C4-2B (cell line): ENCODE measurements around the gene LRCH1.

Experiments
- H3K27ac ChIP-seq: fragments of 450-650 bp; 2 replicates; pipeline ENCODE4 v1.5.1; 2017
- CTCF ChIP-seq: fragments of 450-650 bp; conservative IDR thresholded peaks from 2 replicates; pipeline ENCODE4 v1.5.1; 2017; ENCODE audit warnings: mild to moderate bottlenecking
- ZFX ChIP-seq: fragments of 450-650 bp; IDR thresholded peaks from 2 replicates; pipeline ENCODE4 v1.6.1; 2017

Gene LRCH1

DNA sequence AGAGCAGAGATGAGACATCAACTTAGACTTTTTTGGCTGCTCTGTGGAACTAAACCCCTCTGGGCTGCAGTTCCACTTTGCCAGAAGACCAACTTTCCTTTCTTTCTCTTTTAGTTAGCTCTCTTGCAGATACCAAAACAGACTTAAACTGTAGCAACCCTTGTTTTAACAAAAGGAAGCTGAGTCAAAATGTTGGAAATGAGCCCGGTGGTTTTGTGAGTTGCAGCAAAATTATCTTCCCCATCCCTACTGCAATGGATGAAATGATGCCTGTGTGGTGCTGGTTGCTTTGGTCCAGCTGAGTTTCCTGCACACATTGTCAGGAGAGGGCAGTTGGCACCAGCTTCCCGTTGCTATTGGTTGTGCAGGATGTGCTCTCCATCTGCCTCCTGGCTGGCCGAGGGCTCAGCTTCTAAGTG lies 115.3 kb downstream of the LRCH1 start:
- no peak overlapping the region for H3K27ac ChIP-seq
- TF ChIP-seq CTCF, result no peak
- TF ChIP-seq ZFX, result no peak

- TF ChIP-seq ZFX (no peak), CTCF (no peak)
- no peak overlapping the region for H3K27ac ChIP-seq
Measured at GRCh38 chr13:46668931-46669525, 116.1 kb downstream of the LRCH1 start.

DNA sequence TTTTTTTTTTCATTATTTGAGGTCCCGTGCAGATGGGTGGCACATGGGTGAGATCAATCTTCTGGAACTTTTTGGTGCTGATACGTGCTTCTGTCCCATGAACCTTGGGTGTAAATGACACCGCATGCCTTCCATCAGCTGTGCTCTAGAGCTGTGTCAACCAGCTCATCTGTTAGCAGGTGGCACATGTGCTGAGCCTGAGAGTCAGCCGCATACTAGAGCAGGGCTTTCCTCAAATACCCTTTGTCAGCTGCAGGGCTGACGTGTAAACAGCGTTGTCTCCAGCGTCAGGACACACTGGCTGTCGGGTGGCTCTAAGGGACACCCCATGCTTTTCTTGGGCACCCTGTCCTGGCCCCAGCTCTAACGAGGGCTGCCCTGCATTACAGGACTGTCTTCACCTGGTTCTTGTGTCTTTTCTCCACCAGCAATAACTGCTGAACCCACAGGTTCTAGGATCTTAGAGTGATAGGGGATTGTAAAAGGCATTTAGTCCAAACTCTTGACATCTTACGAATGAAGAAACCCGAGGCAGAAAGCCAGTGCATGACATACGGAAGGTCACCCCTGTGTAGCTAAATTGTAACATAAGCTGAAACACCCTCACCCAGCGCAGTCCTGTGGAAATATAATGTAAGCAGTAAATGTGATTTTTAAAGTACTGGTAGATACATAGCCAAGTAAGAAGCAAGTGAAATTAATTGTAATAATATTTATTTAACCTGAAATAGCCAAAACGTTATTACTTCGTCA lies 119.5 kb downstream of the LRCH1 start:
- no peak overlapping the region for H3K27ac ChIP-seq
- TF ChIP-seq ZFX (no peak), CTCF (no peak)

DNA sequence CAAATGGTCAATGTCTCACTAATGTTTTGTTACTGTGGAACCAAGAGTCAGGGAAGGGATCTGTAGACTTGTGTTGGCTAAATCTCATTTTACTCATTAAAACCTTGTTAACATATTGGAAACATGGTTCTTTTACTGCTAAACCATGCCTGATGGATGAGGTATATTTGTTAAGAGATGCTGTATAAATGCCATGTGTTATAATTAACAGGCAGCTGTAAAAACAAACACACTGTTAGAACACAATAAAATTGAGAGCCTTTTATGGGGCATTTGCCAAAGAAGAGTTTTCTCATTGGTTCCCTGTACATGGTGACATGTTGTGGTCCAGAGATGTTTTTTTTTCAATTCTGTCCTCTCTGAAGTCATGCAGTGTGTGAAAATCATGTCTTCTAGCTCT lies 122.0 kb downstream of the LRCH1 start:
- no peak for TF ChIP-seq ZFX
- TF ChIP-seq CTCF, result no peak
- H3K27ac ChIP-seq, result no peak overlapping the region

- H3K27ac ChIP-seq, result no peak overlapping the region; the same call in 1 of the 2 replicates
- TF ChIP-seq CTCF (no peak), ZFX (no peak)
Measured at GRCh38 chr13:46676378-46676725, 123.4 kb downstream of the LRCH1 start.

DNA sequence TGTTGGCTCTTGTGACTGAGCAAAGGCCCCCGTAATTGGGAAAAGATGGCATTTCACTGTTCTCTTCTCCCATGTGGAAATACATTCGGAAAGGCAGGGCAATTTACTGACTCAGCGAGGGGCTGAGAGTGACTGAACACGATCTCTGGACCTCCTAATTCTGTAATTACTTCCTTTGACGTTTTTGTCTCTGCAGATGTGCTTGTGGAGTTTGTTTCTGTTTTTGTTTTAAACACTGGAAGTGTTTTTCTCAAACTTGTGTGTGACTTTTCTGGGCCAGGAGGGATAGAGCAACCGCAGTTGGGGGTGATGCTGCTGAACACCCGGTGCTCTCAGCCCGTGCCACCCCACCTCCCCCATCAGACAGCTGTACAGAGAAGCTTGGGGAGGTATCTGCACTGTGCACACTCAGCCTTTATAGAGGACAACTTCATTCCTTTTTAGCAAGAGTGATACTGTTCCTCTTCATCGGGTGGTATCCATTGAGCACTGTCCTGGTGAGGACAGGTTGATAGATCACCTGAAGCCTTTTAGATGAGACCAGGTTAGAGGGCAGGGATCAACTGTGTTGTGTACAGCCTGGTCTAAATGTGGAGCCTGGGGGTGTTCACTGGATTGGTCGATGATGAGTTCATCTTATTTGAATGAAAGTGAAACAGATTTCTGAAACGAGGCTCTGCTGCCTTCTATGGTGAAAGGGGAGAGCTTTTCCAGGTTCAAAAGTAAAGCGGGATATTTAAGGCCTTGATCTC lies 126.6 kb downstream of the LRCH1 start:
- TF ChIP-seq CTCF (no peak), ZFX (no peak)
- no peak overlapping the region for H3K27ac ChIP-seq

GRCh38 chr13:46682015-46682414 lies 129.0 kb downstream of the LRCH1 start:
- H3K27ac ChIP-seq, result no peak overlapping the region
- TF ChIP-seq ZFX (no peak), CTCF (no peak)
